HG02885 (cell line): ENCODE data around the gene SPIRE2.

Experiments
- ATAC-seq: cut with Tn5 transposase; IDR thresholded peaks from one replicate; pipeline ENCODE4 v1.9.1; 2021; ENCODE audit warnings: mild to moderate bottlenecking; ENCODE audit not compliant: unreplicated experiment, poor library complexity

Gene SPIRE2

DNA sequence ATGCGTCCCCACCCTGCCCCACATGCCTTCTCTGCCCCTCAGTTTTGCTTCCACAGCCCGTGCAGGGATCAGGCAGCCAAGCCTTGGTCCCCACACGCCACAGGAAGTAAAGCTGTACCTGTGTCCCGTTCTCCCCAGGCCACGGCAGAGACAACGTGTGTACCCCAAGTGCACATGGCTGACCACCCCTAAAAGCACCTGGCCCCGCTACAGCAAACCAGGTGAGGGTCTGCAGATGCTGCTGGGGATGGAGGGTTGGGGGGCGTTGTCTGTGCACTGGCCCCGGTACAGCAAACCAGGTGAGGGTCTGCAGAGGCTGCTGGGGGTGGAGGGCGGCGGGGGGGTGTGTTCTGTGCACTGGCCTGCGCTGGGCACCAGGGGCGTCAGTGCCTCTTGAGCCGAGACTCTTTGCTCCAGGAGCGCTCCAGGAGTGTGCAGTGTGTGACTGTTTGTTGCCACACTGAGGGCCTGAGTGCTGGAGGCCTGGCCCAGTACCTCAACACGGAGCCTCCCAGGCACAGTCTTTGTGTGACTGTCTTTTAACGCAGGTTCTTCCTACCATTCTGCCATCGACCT is 63.9 kb downstream of the SPIRE2 start:
- no peak for ATAC-seq

DNA sequence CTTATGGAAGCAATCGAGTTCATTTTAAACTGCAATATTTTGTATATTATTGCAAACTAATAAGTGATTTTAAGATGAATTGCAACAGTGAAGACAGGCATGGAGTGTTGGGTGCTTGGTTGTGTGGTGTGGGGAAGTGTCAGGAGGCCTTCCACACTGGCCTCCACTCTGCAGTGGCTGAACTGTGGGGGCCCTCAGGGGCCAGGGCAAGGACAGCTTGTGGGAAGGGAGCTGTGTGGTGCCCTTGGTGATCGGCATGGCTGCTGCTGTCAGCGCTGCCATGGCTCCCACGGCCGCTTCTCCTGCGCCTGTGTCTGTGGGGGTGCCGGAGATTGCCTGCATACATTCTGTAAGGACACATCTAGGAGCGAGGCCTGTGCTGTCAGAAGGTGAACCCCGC is 64.4 kb downstream of the SPIRE2 start:
- ATAC-seq = no peak

DNA sequence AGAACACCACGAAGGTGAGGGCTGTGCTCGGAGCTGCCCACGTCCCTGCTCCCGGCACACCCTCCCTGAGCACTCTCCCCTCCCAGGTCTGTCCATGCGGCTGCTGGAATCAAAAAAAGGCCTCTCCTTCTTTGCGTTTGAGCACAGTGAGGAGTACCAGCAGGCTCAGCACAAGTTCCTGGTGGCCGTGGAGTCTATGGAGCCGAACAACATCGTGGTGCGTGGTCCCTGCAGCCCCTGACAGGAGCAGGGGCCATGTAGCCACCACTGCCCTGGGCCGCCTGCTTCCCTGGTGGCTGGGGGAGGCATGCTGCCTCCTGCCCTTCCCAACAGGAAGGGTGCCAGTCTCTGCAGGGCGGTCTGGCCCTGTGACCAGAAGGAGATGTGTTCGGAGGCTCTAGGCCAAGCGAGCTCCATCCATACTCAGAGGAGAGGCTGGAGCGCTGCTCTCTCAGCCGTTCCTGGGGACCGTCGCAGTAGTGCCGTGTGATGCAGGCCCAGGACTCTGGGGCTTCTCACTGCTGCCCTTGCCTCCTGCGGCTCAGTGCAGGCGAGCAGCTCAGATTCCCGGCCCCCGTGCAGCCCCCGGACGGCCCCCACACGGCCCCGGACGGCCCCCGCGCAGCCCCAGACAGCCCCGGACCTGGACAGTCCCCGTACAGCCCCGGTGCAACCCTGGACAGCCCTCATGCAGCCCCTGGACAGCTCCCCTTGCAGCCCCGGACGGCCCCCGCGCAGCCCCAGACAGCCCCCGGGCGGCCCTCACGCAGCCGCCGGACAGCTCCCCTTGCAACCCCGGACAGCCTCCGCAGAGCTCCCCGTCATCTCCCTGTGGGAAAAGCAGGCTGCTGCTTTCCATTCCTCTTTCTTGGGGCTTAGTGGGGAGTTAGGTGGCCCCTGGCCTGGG is 65.6 kb downstream of the SPIRE2 start:
- ATAC-seq = no peak

- ATAC-seq = no peak
Measured at GRCh38 chr16:89895482-89896250, 67.4 kb downstream of the SPIRE2 start.

- ATAC-seq = no peak
Measured at GRCh38 chr16:89897204-89897603, 68.9 kb downstream of the SPIRE2 start.

DNA sequence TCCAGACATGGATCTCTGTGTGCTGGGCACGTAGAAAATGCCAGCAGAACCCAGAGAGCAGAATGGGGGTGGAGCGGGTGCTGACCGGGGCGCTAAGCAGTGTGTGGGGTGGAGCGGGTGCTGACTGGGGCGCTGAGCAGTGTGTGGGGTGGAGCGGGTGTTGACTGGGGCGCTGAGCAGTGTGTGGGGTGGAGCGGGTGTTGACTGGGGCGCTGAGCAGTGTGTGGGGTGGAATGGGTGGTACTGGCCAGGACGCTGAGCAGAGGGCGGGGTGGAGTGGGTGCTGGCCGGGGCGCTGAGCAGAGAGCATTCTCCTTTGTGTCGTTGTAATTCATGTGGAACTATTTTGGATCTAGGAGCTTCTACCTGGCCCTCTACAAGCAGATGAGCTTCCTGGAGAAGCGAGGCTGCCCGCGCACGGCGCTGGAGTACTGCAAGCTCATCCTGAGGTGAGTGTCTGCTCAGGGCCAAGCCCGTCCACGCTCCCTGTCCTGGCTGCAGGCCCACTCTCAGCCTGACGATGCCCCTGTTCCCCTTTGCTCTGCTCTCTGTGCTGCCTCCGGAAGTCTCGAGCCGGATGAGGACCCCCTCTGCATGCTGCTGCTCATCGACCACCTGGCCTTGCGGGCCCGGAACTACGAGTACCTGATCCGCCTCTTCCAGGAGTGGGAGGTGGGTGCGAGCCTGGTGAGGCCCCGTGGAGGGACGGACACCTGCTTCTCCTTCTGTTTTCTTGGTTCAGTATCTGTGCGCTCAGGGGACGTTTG is 70.1 kb downstream of the SPIRE2 start:
- ATAC-seq = no peak

- ATAC-seq = no peak
Measured at GRCh38 chr16:89899879-89900481, 71.7 kb downstream of the SPIRE2 start.

DNA sequence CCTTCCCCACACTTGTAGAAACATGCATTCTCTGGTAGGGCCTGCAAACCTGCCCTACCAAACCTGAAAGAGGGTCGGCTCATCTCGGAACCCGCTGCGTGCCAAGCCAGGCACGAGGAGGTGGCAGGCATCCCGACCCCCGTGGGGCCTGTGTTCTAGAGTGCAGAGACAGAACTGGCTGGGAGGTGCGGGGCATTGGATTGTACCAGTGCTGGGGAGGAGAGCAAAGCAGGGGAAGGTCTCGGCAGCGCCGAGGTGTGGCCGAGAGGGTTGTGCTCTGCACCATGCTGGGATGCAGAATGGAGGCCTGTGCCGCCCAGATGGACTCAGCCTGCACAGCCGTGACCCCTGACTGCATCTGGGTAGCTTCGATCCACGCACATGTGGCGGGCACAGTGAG is 72.6 kb downstream of the SPIRE2 start:
- ATAC-seq = no peak

DNA sequence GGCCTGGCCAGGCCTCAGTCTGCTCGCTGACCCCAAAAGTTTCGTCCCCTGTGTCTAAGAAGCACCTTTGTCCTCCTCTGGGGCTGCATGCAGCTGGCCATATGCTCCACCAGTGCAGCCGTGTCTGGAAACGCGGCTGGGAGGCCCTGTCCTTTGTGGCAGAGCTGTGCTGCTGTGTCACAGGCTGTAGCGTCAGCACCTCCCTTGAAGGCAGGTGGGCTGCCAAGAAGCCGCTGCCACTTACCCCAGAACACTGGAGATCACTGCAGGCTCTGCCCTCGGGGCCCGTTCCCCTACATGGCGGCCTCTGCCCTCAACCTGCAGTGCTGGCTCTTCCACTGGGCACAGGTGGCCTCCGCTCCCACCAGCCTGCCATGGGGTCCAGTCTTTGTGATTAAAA is 74.7 kb downstream of the SPIRE2 start:
- ATAC-seq = no peak

GRCh38 chr16:89903908-89904515 is 75.7 kb downstream of the SPIRE2 start:
- no peak for ATAC-seq

GRCh38 chr16:89904606-89905510 is 76.6 kb downstream of the SPIRE2 start:
- ATAC-seq = no peak

DNA sequence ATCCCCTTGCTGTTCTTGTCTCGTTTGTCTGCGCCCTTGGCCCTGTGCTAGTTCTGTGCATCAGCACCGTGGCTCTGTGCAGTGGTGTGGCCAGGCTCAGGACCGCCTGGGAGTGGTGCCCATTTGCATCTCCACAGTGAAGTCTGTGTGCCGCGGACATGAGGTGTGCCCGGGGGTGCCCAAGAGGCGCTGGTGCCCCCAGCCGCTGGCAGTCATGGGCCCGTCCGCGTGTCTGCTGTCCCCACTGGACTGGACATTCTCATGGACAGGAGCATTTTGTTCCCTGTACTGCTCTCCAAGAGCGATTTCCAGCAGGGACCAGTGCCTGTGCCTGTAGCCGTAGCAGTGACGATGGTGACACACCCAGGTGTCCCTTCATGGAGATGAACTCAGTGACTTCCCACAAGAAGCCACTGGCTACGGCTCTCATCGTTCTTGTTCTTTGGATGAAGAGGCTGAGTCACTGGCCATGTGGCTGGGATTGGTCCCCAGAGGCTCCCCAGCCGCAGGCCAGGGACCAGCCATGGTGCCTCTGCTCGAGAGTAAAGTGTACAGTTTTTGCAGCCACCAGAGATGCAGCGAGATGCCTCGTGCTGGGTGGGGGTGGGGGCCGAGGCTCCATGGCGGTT is 77.3 kb downstream of the SPIRE2 start:
- no peak for ATAC-seq

DNA sequence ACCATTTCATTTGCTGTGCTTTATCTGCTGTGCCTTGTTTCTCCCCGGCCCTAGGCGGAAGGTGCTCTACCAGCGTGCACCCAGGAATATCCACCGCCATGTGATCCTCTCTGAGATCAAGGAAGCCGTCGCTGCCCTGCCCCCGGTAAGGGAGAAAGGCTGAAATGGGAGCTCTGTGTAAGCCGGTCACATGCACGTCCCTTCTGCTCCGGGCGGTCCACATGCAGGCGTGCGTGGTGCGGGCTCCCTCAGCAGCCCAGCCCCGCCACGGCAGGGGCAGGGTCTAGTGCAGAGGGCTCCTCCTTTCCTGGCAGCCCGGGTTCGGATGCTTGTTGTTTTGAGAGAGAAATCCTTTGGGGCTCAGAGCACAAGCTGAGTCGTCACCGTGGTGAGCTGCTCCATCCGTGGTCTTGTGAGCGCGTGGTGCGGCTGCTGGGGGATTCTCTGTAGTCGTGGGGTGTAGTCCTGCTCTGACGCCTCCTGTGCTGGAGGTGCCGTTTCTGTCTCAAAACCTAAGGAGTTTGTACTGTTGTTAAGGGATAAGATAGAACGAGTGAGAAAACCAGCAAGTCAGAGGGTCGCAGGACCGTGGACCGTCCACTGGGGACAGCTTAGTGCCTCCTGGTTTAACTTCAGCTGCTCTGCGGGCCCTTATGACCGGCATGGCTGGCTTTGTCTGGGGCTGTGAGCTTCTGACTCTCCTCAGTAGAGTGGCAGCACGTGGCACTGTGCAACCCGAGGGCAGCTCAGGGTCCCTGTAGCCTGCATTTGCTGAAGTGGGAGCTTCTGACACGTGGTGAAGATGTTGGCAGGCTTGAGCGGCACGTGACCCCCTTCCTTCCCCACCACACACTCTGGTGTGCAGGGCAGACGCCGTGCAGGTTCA is 78.1 kb downstream of the SPIRE2 start:
- ATAC-seq = no peak

- no peak for ATAC-seq
Measured at GRCh38 chr16:89907055-89907814, 79.0 kb downstream of the SPIRE2 start.

- no peak for ATAC-seq
Measured at GRCh38 chr16:89908236-89908635, 80.0 kb downstream of the SPIRE2 start.
